ENCODE data around the gene VSIR. TPM values are rescaled to one million over a fixed set of nuclear protein-coding genes. Genes with fewer than 3 reads are reported as not detected.

The VSIR gene
- total and polyA plus RNA-seq, 9 of the 15 experiments (the other 6 are each of a cell fraction or from before 2014, with no cell fraction given) = 0.14 to 20.5 (median 9.3) TPM

DNA sequence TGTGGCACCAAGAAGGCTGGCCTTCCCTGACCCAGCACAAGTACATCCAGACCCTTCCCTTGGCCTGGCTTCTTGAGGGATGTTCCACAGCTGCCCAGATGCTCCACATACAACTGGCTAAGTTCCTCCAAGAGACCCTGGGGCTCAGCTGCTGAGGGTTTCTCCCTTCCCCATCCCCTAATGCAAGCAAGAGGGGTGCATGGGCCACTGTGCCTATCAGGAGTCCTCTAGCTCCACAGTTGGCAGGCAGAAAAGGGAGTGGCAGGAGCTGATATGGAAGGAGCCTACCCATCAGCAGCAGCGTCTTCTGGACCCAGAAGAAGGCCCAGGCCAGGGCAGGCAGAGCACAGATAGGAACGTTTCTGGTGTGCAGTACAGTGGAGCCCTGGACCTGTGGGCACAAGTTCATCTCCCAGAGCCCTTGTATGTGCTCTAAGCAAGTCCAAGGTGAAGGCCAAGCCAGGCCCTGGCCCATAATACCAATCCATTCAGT, 26.2 kb downstream of the VSIR start (continued):
- TF ChIP-seq, protein P1, sequence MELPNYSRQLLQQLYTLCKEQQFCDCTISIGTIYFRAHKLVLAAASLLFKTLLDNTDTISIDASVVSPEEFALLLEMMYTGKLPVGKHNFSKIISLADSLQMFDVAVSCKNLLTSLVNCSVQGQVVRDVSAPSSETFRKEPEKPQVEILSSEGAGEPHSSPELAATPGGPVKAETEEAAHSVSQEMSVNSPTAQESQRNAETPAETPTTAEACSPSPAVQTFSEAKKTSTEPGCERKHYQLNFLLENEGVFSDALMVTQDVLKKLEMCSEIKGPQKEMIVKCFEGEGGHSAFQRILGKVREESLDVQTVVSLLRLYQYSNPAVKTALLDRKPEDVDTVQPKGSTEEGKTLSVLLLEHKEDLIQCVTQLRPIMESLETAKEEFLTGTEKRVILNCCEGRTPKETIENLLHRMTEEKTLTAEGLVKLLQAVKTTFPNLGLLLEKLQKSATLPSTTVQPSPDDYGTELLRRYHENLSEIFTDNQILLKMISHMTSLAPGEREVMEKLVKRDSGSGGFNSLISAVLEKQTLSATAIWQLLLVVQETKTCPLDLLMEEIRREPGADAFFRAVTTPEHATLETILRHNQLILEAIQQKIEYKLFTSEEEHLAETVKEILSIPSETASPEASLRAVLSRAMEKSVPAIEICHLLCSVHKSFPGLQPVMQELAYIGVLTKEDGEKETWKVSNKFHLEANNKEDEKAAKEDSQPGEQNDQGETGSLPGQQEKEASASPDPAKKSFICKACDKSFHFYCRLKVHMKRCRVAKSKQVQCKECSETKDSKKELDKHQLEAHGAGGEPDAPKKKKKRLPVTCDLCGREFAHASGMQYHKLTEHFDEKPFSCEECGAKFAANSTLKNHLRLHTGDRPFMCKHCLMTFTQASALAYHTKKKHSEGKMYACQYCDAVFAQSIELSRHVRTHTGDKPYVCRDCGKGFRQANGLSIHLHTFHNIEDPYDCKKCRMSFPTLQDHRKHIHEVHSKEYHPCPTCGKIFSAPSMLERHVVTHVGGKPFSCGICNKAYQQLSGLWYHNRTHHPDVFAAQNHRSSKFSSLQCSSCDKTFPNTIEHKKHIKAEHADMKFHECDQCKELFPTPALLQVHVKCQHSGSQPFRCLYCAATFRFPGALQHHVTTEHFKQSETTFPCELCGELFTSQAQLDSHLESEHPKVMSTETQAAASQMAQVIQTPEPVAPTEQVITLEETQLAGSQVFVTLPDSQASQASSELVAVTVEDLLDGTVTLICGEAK (IDR thresholded peaks at IDR 0.05) = no peak
- TF ChIP-seq, protein P1 (CRISPR knock-in tag; IDR thresholded peaks at IDR 0.05) = no peak
- TF ChIP-seq CHCHD3 (CRISPR knock-in tag; IDR thresholded peaks at IDR 0.05) (no peak), DNMT1 (IDR thresholded peaks at IDR 0.05) (no peak), MCM7 (IDR thresholded peaks at IDR 0.05) (no peak), NR2C1 (IDR thresholded peaks at IDR 0.05) (no peak), NR2C1 (tag; IDR thresholded peaks at IDR 0.05) (no peak), ZBED1 (IDR thresholded peaks at IDR 0.05) (no peak), TEAD2 (tag; IDR thresholded peaks at IDR 0.05) (no peak), ZNF699 (CRISPR knock-in tag; IDR thresholded peaks at IDR 0.05; ENCODE audit: insufficient replicate concordance) (no peak), STAT5B (CRISPR knock-in tag; IDR thresholded peaks at IDR 0.05) (no peak), ZNF444 (CRISPR knock-in tag; IDR thresholded peaks at IDR 0.05) (no peak), POU5F1 (IDR thresholded peaks at IDR 0.05; ENCODE audit: borderline replicate concordance, low read depth, low read length, partially characterized antibody) (no peak), MEIS2 (IDR thresholded peaks at IDR 0.05; ENCODE audit: partially characterized antibody) (no peak), NR4A1 (CRISPR knock-in tag; IDR thresholded peaks at IDR 0.05) (no peak), NR4A1 (tag; IDR thresholded peaks at IDR 0.05) (no peak), RBM39 (optimal IDR thresholded peaks at IDR 0.05; ENCODE audit: low read depth, low read length) (peak; percentile 41)
- TF ChIP-seq, protein P2, sequence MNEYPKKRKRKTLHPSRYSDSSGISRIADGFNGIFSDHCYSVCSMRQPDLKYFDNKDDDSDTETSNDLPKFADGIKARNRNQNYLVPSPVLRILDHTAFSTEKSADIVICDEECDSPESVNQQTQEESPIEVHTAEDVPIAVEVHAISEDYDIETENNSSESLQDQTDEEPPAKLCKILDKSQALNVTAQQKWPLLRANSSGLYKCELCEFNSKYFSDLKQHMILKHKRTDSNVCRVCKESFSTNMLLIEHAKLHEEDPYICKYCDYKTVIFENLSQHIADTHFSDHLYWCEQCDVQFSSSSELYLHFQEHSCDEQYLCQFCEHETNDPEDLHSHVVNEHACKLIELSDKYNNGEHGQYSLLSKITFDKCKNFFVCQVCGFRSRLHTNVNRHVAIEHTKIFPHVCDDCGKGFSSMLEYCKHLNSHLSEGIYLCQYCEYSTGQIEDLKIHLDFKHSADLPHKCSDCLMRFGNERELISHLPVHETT (CRISPR knock-in tag; conservative IDR thresholded peaks at IDR 0.05 in 1 of 2, IDR thresholded peaks at IDR 0.05 in 1 of 2) = no peak
- TF ChIP-seq, protein P3, sequence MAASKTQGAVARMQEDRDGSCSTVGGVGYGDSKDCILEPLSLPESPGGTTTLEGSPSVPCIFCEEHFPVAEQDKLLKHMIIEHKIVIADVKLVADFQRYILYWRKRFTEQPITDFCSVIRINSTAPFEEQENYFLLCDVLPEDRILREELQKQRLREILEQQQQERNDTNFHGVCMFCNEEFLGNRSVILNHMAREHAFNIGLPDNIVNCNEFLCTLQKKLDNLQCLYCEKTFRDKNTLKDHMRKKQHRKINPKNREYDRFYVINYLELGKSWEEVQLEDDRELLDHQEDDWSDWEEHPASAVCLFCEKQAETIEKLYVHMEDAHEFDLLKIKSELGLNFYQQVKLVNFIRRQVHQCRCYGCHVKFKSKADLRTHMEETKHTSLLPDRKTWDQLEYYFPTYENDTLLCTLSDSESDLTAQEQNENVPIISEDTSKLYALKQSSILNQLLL (CRISPR knock-in tag; IDR thresholded peaks at IDR 0.05; ENCODE audit: borderline replicate concordance) = no peak
